ENCODE results near the gene EIF3F.

- no peak for TF ChIP-seq CTCF (IDR thresholded peaks at IDR 0.05)
- no peak for TF ChIP-seq POLR2A (IDR thresholded peaks at IDR 0.05)
These were observed 15.3 kb upstream of the EIF3F start for GRCh38 chr11:7971846-7972245.

All from Peyer's patch (tissue), 4 donors.